Liver (tissue), 9 donors: ENCODE results near the gene ASCC1. TPM values are rescaled to one million over a fixed set of nuclear protein-coding genes. Genes with fewer than 3 reads are reported as not detected.

Experiments
- DNase-seq: peaks from one replicate; pipeline ENCODE4 v3.0.0-alpha.2; 2017; ENCODE audit warnings: low spot score
- H3K27ac ChIP-seq, 2 donors: one replicate each; pipeline ENCODE4 v1.7.0; 2013; ENCODE audit warnings: inconsistent platforms in 2 of 2, low read length in 2 of 2, control low read depth in 1 of 2, low read depth in 1 of 2, mild to moderate bottlenecking in 1 of 2
- H3K27me3 ChIP-seq, 4 donors: one replicate each; pipeline versions ENCODE4 v1.6.1 to v1.7.0; 2013; ENCODE audit warnings: low read length in 3 of 4, inconsistent platforms in 1 of 4, mild to moderate bottlenecking in 1 of 4, moderate library complexity in 1 of 4; ENCODE audit not compliant: control insufficient read depth in 4 of 4, insufficient read depth in 4 of 4
- H3K36me3 ChIP-seq, 4 donors: one replicate each; pipeline versions ENCODE4 v1.6.1 to v1.7.0; 2013; ENCODE audit warnings: low read length in 3 of 4, mild to moderate bottlenecking in 3 of 4, low read depth in 1 of 4, moderate library complexity in 1 of 4; ENCODE audit not compliant: control insufficient read depth in 4 of 4, insufficient read depth in 3 of 4
- H3K4me1 ChIP-seq, 4 donors: one replicate each; pipeline versions ENCODE4 v1.6.1 to v1.7.0; 2013; ENCODE audit warnings: low read length in 3 of 4, mild to moderate bottlenecking in 3 of 4, moderate library complexity in 1 of 4; ENCODE audit not compliant: control insufficient read depth in 4 of 4, insufficient read depth in 4 of 4
- H3K4me3 ChIP-seq, 3 donors: one replicate each; pipeline versions ENCODE4 v1.6.1 to v1.7.0; 2013; ENCODE audit warnings: low read length in 3 of 3, control low read depth in 1 of 3, low read depth in 1 of 3, mild to moderate bottlenecking in 1 of 3
- H3K9ac ChIP-seq, 2 donors: one replicate each; pipeline ENCODE4 v1.7.0; 2013; ENCODE audit warnings: low read length in 2 of 2, mild to moderate bottlenecking in 2 of 2, moderate library complexity in 2 of 2, control low read depth in 1 of 2, low read depth in 1 of 2
- H3K9me3 ChIP-seq, 4 donors: one replicate each; pipeline versions ENCODE4 v1.6.1 to v1.7.0; 2013; ENCODE audit warnings: low read length in 3 of 4; ENCODE audit not compliant: control insufficient read depth in 4 of 4
- ATF3 ChIP-seq: IDR thresholded peaks from 2 replicates; pipeline ENCODE4 v1.6.1; 2016; ENCODE audit warnings: antibody characterized with exemption
- CTCF ChIP-seq: fragments of 150-350 bp; IDR thresholded peaks from 2 replicates; pipeline ENCODE4 v1.5.1; 2017; ENCODE audit warnings: improper control_type of control experiment, low read depth, low read length; ENCODE audit not compliant: missing input control
- EGR1 ChIP-seq, 2 donors: IDR thresholded peaks; 2 replicates each; pipeline ENCODE4 v1.6.1; 2016 to 2018; ENCODE audit warnings: antibody characterized with exemption in 2 of 2, low read depth in 2 of 2
- FOXA1 ChIP-seq: IDR thresholded peaks from 2 replicates; pipeline ENCODE4 v1.6.1; 2016; ENCODE audit warnings: antibody characterized with exemption
- FOXA2 ChIP-seq: IDR thresholded peaks from 2 replicates; pipeline ENCODE4 v1.6.1; 2016; ENCODE audit warnings: antibody characterized with exemption
- GABPA ChIP-seq, 2 donors: IDR thresholded peaks in 1 of 2; conservative IDR thresholded peaks in 1 of 2; 2 replicates each; pipeline ENCODE4 v1.6.1; 2016; ENCODE audit warnings: antibody characterized with exemption in 2 of 2, mild to moderate bottlenecking in 1 of 2, moderate library complexity in 1 of 2
- HNF4A ChIP-seq, 2 donors: conservative IDR thresholded peaks; 2 replicates each; pipeline ENCODE4 v1.6.1; 2016; ENCODE audit warnings: antibody characterized with exemption in 2 of 2, mild to moderate bottlenecking in 2 of 2
- HNF4G ChIP-seq: IDR thresholded peaks from 2 replicates; pipeline ENCODE4 v1.6.1; 2016; ENCODE audit warnings: antibody characterized with exemption
- JUND ChIP-seq, 2 donors: IDR thresholded peaks; 2 replicates each; pipeline ENCODE4 v1.6.1; 2016; ENCODE audit warnings: antibody characterized with exemption in 2 of 2
- MAX ChIP-seq: IDR thresholded peaks from 2 replicates; pipeline ENCODE4 v1.6.1; 2016; ENCODE audit warnings: antibody characterized with exemption
- NR2F2 ChIP-seq: IDR thresholded peaks from 2 replicates; pipeline ENCODE4 v1.6.1; 2016; ENCODE audit warnings: antibody characterized with exemption
- REST ChIP-seq: IDR thresholded peaks from 2 replicates; pipeline ENCODE4 v1.6.1; 2016; ENCODE audit warnings: antibody characterized with exemption, mild to moderate bottlenecking
- SP1 ChIP-seq: IDR thresholded peaks from 2 replicates; pipeline ENCODE4 v1.6.1; 2018; ENCODE audit warnings: antibody characterized with exemption, mild to moderate bottlenecking
- TAF1 ChIP-seq: conservative IDR thresholded peaks from 2 replicates; pipeline ENCODE4 v1.6.1; 2016; ENCODE audit warnings: antibody characterized with exemption, mild to moderate bottlenecking
- YY1 ChIP-seq: IDR thresholded peaks from 2 replicates; pipeline ENCODE4 v1.6.1; 2016; ENCODE audit warnings: antibody characterized with exemption, mild to moderate bottlenecking
- ZBTB33 ChIP-seq: IDR thresholded peaks from 2 replicates; pipeline ENCODE4 v1.6.1; 2016; ENCODE audit warnings: antibody characterized with exemption
- WGBS: extraction: QIAGEN DNeasy Blood & Tissue Kit; methylation state at CpG from one replicate; pipeline ENCODE4 v1.1.7; 2013; 5-methylcytosine and 5-hydroxymethylcytosine counted together
- polyA plus RNA-seq, 2 donors: library from polyadenylated mRNA; stranded (reverse) in 1 of 2; unstranded in 1 of 2; fragments of 200-250 nt in 1 of 2; fragments of >200 nt in 1 of 2; fragmentation: Nextera tagmentation in 1 of 2; extraction: Ambion mirVana in 1 of 2; gene quantifications; one replicate each; pipeline versions ENCODE4 v1.2.1 to v1.2.3, GENCODE V29; 2013 to 2015
- total RNA-seq, 2 donors: library from RNA; depleted of rRNA; stranded (reverse); fragments of >200 nt; gene quantifications; one replicate each; pipeline ENCODE4 v1.2.3, GENCODE V29; 2014
- donor health status: healthy.
- donor health status: healthy.
- donor health status: healthy.
- donor health status: healthy.
- donor health status: healthy.

The ASCC1 gene
- total and polyA plus RNA-seq, 4 donors: 6.9 to 13.9 (median 10.2) TPM

- DNase-seq: no peak
- H3K27ac ChIP-seq: no peak overlapping the region
- H3K4me3 ChIP-seq: no peak overlapping the region
- H3K9me3 ChIP-seq: no peaks in the 10 kb centered on the region
- peaks cover 0 to 3% (median 0%) of the 10 kb centered on the region in 4 donors for H3K4me1 ChIP-seq
- no peaks in the 10 kb centered on the region for H3K27me3 ChIP-seq
- no peak for TF ChIP-seq HNF4G
- TF ChIP-seq SP1: no peak
- no peak for TF ChIP-seq HNF4A (conservative IDR thresholded peaks at IDR 0.05)
- no peak for TF ChIP-seq REST
- no peak for TF ChIP-seq FOXA1
- 94% methylated on average over 4 of the region's 4 CpGs for WGBS
- no peak overlapping the region for H3K9ac ChIP-seq
- no peaks in the 10 kb centered on the region for H3K36me3 ChIP-seq
Observed at GRCh38 chr10:72122221-72122620, 93.9 kb downstream of the ASCC1 start.

GRCh38 chr10:72121389-72121788 lies 94.7 kb downstream of the ASCC1 start:
- 97% methylated on average over 1 of the region's 1 CpG for WGBS
- Histone ChIP-seq H3K9me3 (no peaks in the 10 kb centered on the region), H3K36me3 (no peaks in the 10 kb centered on the region), H3K27ac (no peak overlapping the region), H3K9ac (no peak overlapping the region), H3K4me3 (no peak overlapping the region), H3K4me1 (peaks cover 0 to 2% (median 0%) of the 10 kb centered on the region in 4 donors), H3K27me3 (no peaks in the 10 kb centered on the region)
- DNase-seq: no peak
- no peak for TF ChIP-seq CTCF
- TF ChIP-seq EGR1 (IDR thresholded peaks at IDR 0.05; ENCODE audit: low read depth in 2 of 2): no peak
- no peak for TF ChIP-seq ZBTB33
- TF ChIP-seq SP1: no peak
- no peak for TF ChIP-seq HNF4G
- TF ChIP-seq FOXA2: no peak
- no peak for TF ChIP-seq HNF4A (conservative IDR thresholded peaks at IDR 0.05)
- no peak for TF ChIP-seq NR2F2
- TF ChIP-seq YY1: no peak
- no peak for TF ChIP-seq REST
- no peak for TF ChIP-seq MAX
- no peak for TF ChIP-seq GABPA (IDR thresholded peaks at IDR 0.05 in 1 of 2, conservative IDR thresholded peaks at IDR 0.05 in 1 of 2)
- TF ChIP-seq ATF3: no peak
- TF ChIP-seq TAF1: no peak
- no peak for TF ChIP-seq JUND (IDR thresholded peaks at IDR 0.05)
